CD4-positive, alpha-beta T cell treated with Interleukin-6 for 4 hours (primary cell): ENCODE data around the gene CBL.

Source experiments
- DNase-seq: peaks from one replicate; pipeline ENCODE4 v3.0.0-alpha.2; 2020; ENCODE audit warnings: mixed read lengths

CBL gene

GRCh38 chr11:119351232-119351631 is 145.1 kb downstream of the CBL start:
- no peak for DNase-seq

GRCh38 chr11:119352857-119353260 is 146.7 kb downstream of the CBL start:
- no peak for DNase-seq

DNA sequence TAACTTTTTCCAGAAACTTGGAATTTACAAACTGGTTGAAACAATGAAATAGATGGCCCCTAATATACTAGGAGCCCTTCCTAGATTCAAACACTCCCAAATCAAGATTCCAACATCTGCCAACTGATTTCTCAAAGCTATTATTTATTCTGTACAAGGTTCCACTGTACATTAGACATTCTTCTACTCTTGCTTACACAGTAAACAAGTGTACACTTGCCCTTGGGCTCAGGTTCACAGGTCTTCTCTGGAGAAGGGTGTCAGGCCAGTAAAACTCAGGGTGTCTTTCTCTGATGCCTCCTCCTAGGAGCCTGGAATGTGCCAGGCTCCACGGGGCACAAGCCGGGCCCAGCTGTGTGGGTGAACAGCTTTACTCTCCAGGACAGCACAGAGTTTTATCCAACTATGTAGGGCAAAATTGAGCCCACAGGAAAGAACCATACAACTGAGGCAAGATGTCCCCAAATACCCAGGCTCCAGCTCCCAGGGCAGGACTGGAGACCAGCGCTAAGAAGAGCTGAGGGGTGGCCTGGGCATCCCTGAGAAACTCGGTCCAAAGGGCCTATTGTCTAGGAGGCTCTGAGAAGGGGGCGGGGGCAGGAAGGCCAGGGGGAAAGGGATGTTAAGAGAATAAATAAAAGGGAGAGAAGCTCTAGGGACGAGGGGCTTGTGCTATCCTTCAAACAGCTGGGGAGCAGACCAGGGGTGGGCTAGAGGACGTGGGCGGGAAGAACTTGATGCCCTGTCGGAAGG is 149.1 kb downstream of the CBL start:
- no peak for DNase-seq

- DNase-seq, result peak; percentile 79
Observed at GRCh38 chr11:119356349-119357031, 150.4 kb downstream of the CBL start.

DNA sequence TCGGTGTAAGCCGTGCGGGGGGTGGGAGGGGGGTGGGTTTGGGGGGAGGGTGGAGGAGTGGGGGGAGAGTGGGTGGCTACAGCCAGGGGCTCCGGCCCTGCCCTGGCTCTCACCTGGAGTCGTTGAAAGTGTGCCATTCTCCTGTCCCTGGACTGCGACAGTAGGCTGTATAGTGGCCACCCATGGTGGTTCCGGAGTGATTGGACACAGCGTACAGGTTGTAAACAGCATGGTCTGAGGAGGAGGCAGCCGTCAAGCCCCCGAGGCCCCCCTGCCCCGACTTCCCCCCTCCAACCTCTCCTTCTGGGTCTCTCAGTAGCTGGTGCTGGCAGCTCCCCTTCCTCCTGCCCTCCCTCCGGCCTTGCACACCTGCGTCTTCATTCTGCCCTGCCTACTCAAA is 150.9 kb downstream of the CBL start:
- DNase-seq, result no peak
